Astrocyte (in vitro differentiated cells and primary cell): Measurements from ENCODE around the gene RANBP6. TPM values are rescaled to one million over a fixed set of nuclear protein-coding genes. Genes with fewer than 3 reads are reported as not detected.
A peak's percentile ranks its signal among the peaks of the same experiment; 100 is the strongest.

Experiments
- DNase-seq: peaks from one replicate; pipeline ENCODE4 v3.0.0-alpha.2; 2010; ENCODE audit warnings: low read depth
- FAIRE-seq: peaks from 2 replicates; lab custom pipeline; 2011; peaks lifted over from hg19 to GRCh38; lab: Jason Lieb, UNC
- H2AFZ ChIP-seq: 2 replicates; pipeline ENCODE4 v1.6.0; 2012; ENCODE audit warnings: low read depth, low read length, inconsistent platforms
- H3K27ac ChIP-seq: 2 replicates; pipeline ENCODE4 v1.5.1; 2011; ENCODE audit warnings: low read depth, low read length, inconsistent platforms
- H3K27me3 ChIP-seq: 2 replicates; pipeline ENCODE4 v1.6.0; 2011; ENCODE audit warnings: low read length, inconsistent platforms; ENCODE audit not compliant: insufficient read depth
- H3K36me3 ChIP-seq: 2 replicates; pipeline ENCODE4 v1.5.1; 2011; ENCODE audit warnings: low read length, inconsistent platforms; ENCODE audit not compliant: insufficient read depth
- H3K4me1 ChIP-seq: 2 replicates; pipeline ENCODE4 v1.5.1; 2011; ENCODE audit warnings: low read length, inconsistent platforms; ENCODE audit not compliant: insufficient read depth
- H3K4me2 ChIP-seq: 2 replicates; pipeline ENCODE4 v1.6.0; 2012; ENCODE audit warnings: low read length, inconsistent platforms
- H3K4me3 ChIP-seq: 2 replicates; pipeline ENCODE4 v1.5.1; 2011; ENCODE audit warnings: low read depth, mild to moderate bottlenecking, low read length, inconsistent platforms; ENCODE audit not compliant: insufficient read depth
- H3K79me2 ChIP-seq: 2 replicates; pipeline ENCODE4 v1.6.0; 2012; ENCODE audit warnings: mild to moderate bottlenecking, low read length, inconsistent platforms; ENCODE audit not compliant: insufficient read depth
- H3K9ac ChIP-seq: 2 replicates; pipeline ENCODE4 v1.6.0; 2012; ENCODE audit warnings: mild to moderate bottlenecking, low read length, inconsistent platforms
- H3K9me3 ChIP-seq: 2 replicates; pipeline ENCODE4 v1.5.1; 2012; ENCODE audit warnings: low read depth, mild to moderate bottlenecking, low read length, inconsistent platforms; ENCODE audit not compliant: insufficient read depth
- H4K20me1 ChIP-seq: 2 replicates; pipeline ENCODE4 v1.6.0; 2012; ENCODE audit warnings: low read length, inconsistent platforms; ENCODE audit not compliant: insufficient read depth
- H3K27ac Mint-ChIP-seq: one replicate; pipeline ENCODE4 v1.8.0; 2021; ENCODE audit warnings: mild to moderate bottlenecking, mixed read lengths; ENCODE audit not compliant: unreplicated experiment
- H3K27me3 Mint-ChIP-seq: one replicate; pipeline ENCODE4 v1.8.0; 2021; ENCODE audit warnings: low read depth, mixed read lengths; ENCODE audit not compliant: unreplicated experiment
- H3K36me3 Mint-ChIP-seq: one replicate; pipeline ENCODE4 v1.8.0; 2021; ENCODE audit warnings: low read depth, mixed read lengths; ENCODE audit not compliant: unreplicated experiment
- H3K4me1 Mint-ChIP-seq: one replicate; pipeline ENCODE4 v1.8.0; 2021; ENCODE audit warnings: low read depth, mixed read lengths; ENCODE audit not compliant: unreplicated experiment
- H3K4me3 Mint-ChIP-seq: one replicate; pipeline ENCODE4 v1.8.0; 2021; ENCODE audit warnings: mild to moderate bottlenecking, moderate library complexity, mixed read lengths; ENCODE audit not compliant: unreplicated experiment
- H3K9me3 Mint-ChIP-seq: one replicate; pipeline ENCODE4 v1.8.0; 2021; ENCODE audit warnings: mild to moderate bottlenecking, mixed read lengths; ENCODE audit not compliant: unreplicated experiment
- CTCF ChIP-seq: IDR thresholded peaks from 2 replicates; pipeline ENCODE4 v1.5.1; 2011; ENCODE audit warnings: low read depth, mild to moderate bottlenecking, inconsistent platforms, low read length, moderate library complexity; ENCODE audit not compliant: insufficient read depth
- EZH2 ChIP-seq: IDR thresholded peaks from 2 replicates; pipeline ENCODE4 v1.6.1; 2012; ENCODE audit warnings: mild to moderate bottlenecking, low read length, inconsistent platforms; ENCODE audit not compliant: insufficient read depth
- microRNA-seq: library from miRNA; unstranded; fragments of <30 nt; microRNA quantifications from one replicate; pipeline ENCODE4 v1.2.0, GENCODE V29; 2020
- total RNA-seq: library from RNA; stranded (reverse); gene quantifications from 2 replicates; pipeline ENCODE4 v1.2.1, GENCODE V29; 2021

The RANBP6 gene
- total RNA-seq, 1 donor from 2014 or later: 29.5 TPM

- Histone ChIP-seq H4K20me1 (no peaks in the 10 kb centered on the region), H3K27ac (no peak overlapping the region), H3K9ac (no peak overlapping the region), H3K9me3 (no peaks in the 10 kb centered on the region), H3K36me3 (no peaks in the 10 kb centered on the region), H3K27me3 (no peaks in the 10 kb centered on the region), H3K4me3 (no peak overlapping the region), H3K4me1 (no peaks in the 10 kb centered on the region), H3K4me2 (no peak overlapping the region), H2AFZ (no peak overlapping the region), H3K79me2 (peaks cover 3% of the 10 kb centered on the region)
- H3K27me3 Mint-ChIP-seq: no peaks in the 10 kb centered on the region
- peaks cover 20% of the 10 kb centered on the region for H3K36me3 Mint-ChIP-seq
- TF ChIP-seq CTCF: no peak
- no peak for TF ChIP-seq EZH2
- FAIRE-seq (no peak), DNase-seq (no peak)
- H3K4me1 Mint-ChIP-seq: peaks cover 6% of the 10 kb centered on the region
- no peak overlapping the region for H3K4me3 Mint-ChIP-seq
- H3K27ac Mint-ChIP-seq: peak overlapping the region; percentile 28
- peaks cover 1% of the 10 kb centered on the region for H3K9me3 Mint-ChIP-seq
Observed at GRCh38 chr9:5976674-5977397, 38.6 kb downstream of the RANBP6 start.

- DNase-seq (peak; percentile 31), FAIRE-seq (peak; percentile 5)
- H3K4me3 ChIP-seq: no peak overlapping the region
- H3K27me3 Mint-ChIP-seq: no peaks in the 10 kb centered on the region
- no peak overlapping the region for H3K27ac Mint-ChIP-seq
- H3K4me1 ChIP-seq: no peaks in the 10 kb centered on the region
- no peak overlapping the region for H3K27ac ChIP-seq
- TF ChIP-seq CTCF (no peak), EZH2 (no peak)
- no peaks in the 10 kb centered on the region for H3K27me3 ChIP-seq
- H3K9me3 Mint-ChIP-seq: peaks cover 1% of the 10 kb centered on the region
- H3K9ac ChIP-seq: no peak overlapping the region
- H2AFZ ChIP-seq: no peak overlapping the region
- no peaks in the 10 kb centered on the region for H3K9me3 ChIP-seq
- H3K4me3 Mint-ChIP-seq: no peak overlapping the region
- H3K36me3 ChIP-seq: no peaks in the 10 kb centered on the region
- no peaks in the 10 kb centered on the region for H3K4me1 Mint-ChIP-seq
- H3K36me3 Mint-ChIP-seq: peaks cover 16% of the 10 kb centered on the region
- no peaks in the 10 kb centered on the region for H4K20me1 ChIP-seq
- H3K4me2 ChIP-seq: no peak overlapping the region
- H3K79me2 ChIP-seq: no peaks in the 10 kb centered on the region
Observed at GRCh38 chr9:5971740-5972139, 43.7 kb downstream of the RANBP6 start.

Small RNA genes within 50 kb of the gene (microRNA-seq; reads per million reads assigned to microRNA genes)
- gene MIR4665: 19.7 reads per million, percentile 46 among the genes with 10 or more reads in this experiment

Other genes starting within 250 kb of the RANBP6 start
- 8.8 and 11.8 TPM in 2 replicates for gene ERMP1, start 182.5 kb downstream of the RANBP6 start, total RNA-seq
- not detected in 2 replicates for gene MLANA, start 124.7 kb downstream of the RANBP6 start, total RNA-seq
- gene IL33, start 200.2 kb upstream of the RANBP6 start, total RNA-seq: not detected in 2 replicates